ENCODE measurements around the gene CEP85. TPM values are rescaled to one million over a fixed set of nuclear protein-coding genes. Genes with fewer than 3 reads are reported as not detected.

The CEP85 gene
- total RNA-seq, 6 experiments from 2014 or later: 4.9 to 8.6 (median 8.4) TPM

GRCh38 chr1:26239936-26240335 is 5.9 kb downstream of the CEP85 start:
- DNase-seq: peak; percentile 17
- Mint-ChIP-seq H3K27ac (no peak overlapping the region), H3K4me3 (peak overlapping the region; percentile 11; the same call in 1 of the 2 replicates), H3K9me3 (no peaks in the 10 kb centered on the region), H3K27me3 (ENCODE audit: insufficient read depth) (no peaks in the 10 kb centered on the region; the same call in 1 of the 2 replicates), H3K36me3 (ENCODE audit: low read depth) (peaks cover 9% of the 10 kb centered on the region; the same call in 1 of the 2 replicates), H3K4me1 (ENCODE audit: low read depth) (peaks cover 37% of the 10 kb centered on the region)
- TF ChIP-seq CTCF (IDR thresholded peaks at IDR 0.05): no peak

GRCh38 chr1:26252718-26253117 is 18.7 kb downstream of the CEP85 start:
- H3K27ac Mint-ChIP-seq: no peak overlapping the region
- peaks cover 6% of the 10 kb centered on the region for H3K36me3 Mint-ChIP-seq (ENCODE audit: low read depth)
- no peaks in the 10 kb centered on the region; the same call in 1 of the 2 replicates for H3K27me3 Mint-ChIP-seq (ENCODE audit: insufficient read depth)
- no peak overlapping the region for H3K4me3 Mint-ChIP-seq
- no peaks in the 10 kb centered on the region for H3K4me1 Mint-ChIP-seq (ENCODE audit: low read depth)
- H3K9me3 Mint-ChIP-seq: no peaks in the 10 kb centered on the region
- TF ChIP-seq CTCF (IDR thresholded peaks at IDR 0.05): no peak
- DNase-seq: no peak

- TF ChIP-seq CTCF (IDR thresholded peaks at IDR 0.05): no peak
- DNase-seq: no peak
- no peak overlapping the region for H3K4me3 Mint-ChIP-seq
Observed at GRCh38 chr1:26254404-26254803, 20.4 kb downstream of the CEP85 start.

GRCh38 chr1:26257222-26257621 is 23.2 kb downstream of the CEP85 start:
- TF ChIP-seq CTCF (IDR thresholded peaks at IDR 0.05): no peak
- Mint-ChIP-seq H3K9me3 (no peaks in the 10 kb centered on the region), H3K4me1 (ENCODE audit: low read depth) (no peaks in the 10 kb centered on the region), H3K4me3 (no peak overlapping the region), H3K36me3 (ENCODE audit: low read depth) (peaks cover 16% of the 10 kb centered on the region), H3K27ac (no peak overlapping the region), H3K27me3 (ENCODE audit: insufficient read depth) (no peaks in the 10 kb centered on the region; the same call in 1 of the 2 replicates)
- DNase-seq: no peak

More at GRCh38 chr1:26254404-26254803, 20.4 kb downstream of the CEP85 start:
- Mint-ChIP-seq H3K9me3 (no peaks in the 10 kb centered on the region), H3K27me3 (ENCODE audit: insufficient read depth) (no peaks in the 10 kb centered on the region; the same call in 1 of the 2 replicates), H3K4me1 (ENCODE audit: low read depth) (no peaks in the 10 kb centered on the region), H3K36me3 (ENCODE audit: low read depth) (peaks cover 13% of the 10 kb centered on the region), H3K27ac (no peak overlapping the region)

- peaks cover 16% of the 10 kb centered on the region for H3K36me3 Mint-ChIP-seq (ENCODE audit: low read depth)
- H3K27me3 Mint-ChIP-seq (ENCODE audit: insufficient read depth): no peaks in the 10 kb centered on the region; the same call in 1 of the 2 replicates
- no peak overlapping the region for H3K27ac Mint-ChIP-seq
- no peaks in the 10 kb centered on the region for H3K9me3 Mint-ChIP-seq
- no peak for TF ChIP-seq CTCF (IDR thresholded peaks at IDR 0.05)
- DNase-seq: no peak
- H3K4me3 Mint-ChIP-seq: no peak overlapping the region
- H3K4me1 Mint-ChIP-seq (ENCODE audit: low read depth): no peaks in the 10 kb centered on the region
Observed at GRCh38 chr1:26259005-26259404, 25.0 kb downstream of the CEP85 start.

GRCh38 chr1:26259578-26259977 is 25.6 kb downstream of the CEP85 start:
- peaks cover 18% of the 10 kb centered on the region for H3K36me3 Mint-ChIP-seq (ENCODE audit: low read depth)
- no peak for TF ChIP-seq CTCF (IDR thresholded peaks at IDR 0.05)
- no peaks in the 10 kb centered on the region; the same call in 1 of the 2 replicates for H3K27me3 Mint-ChIP-seq (ENCODE audit: insufficient read depth)
- H3K9me3 Mint-ChIP-seq: no peaks in the 10 kb centered on the region
- H3K4me1 Mint-ChIP-seq (ENCODE audit: low read depth): no peaks in the 10 kb centered on the region
- no peak overlapping the region for H3K27ac Mint-ChIP-seq
- no peak for DNase-seq
- no peak overlapping the region for H3K4me3 Mint-ChIP-seq
